GM12878 (cell line): Measurements from ENCODE around the gene DDX23. TPM values are rescaled to one million over a fixed set of nuclear protein-coding genes. Genes with fewer than 3 reads are reported as not detected.

Source experiments
- ATAC-seq: fragments of 200-7000 bp; cut with Tn5 transposase; 3 replicates; pipeline ENCODE4 v1.9.1; 2020; ENCODE audit warnings: mild to moderate bottlenecking, moderate library complexity
- BruUV-seq: library from RNA; stranded (reverse); fragments of 400-500 nt; replicated peaks from 2 replicates; lab custom pipeline; 2021; lab: Mats Ljungman, UMichigan
- CTCF ChIA-PET: fragments of 300-600 bp; sonication (Branson Sonifier 250); formaldehyde crosslinking; extraction: SDS; loops from one replicate; lab custom pipeline; 2021; ENCODE audit warnings: inconsistent platforms; lab: Yijun Ruan, JAX
- POLR2A ChIA-PET: fragments of 350-600 bp; formaldehyde crosslinking; extraction: SDS; loops from one replicate; lab custom pipeline; 2021; ENCODE audit warnings: inconsistent platforms; lab: Charles Lee
- RAD21 ChIA-PET: fragments of 300-600 bp; sonication (Branson Sonifier 250); formaldehyde crosslinking; loops from one replicate; lab custom pipeline; 2023; ENCODE audit warnings: antibody characterized with exemption; ENCODE audit not compliant: unreplicated experiment; lab: Charles Lee
- SMC1A ChIA-PET: fragments of 300-600 bp; sonication (Branson Sonifier 250); formaldehyde crosslinking; loops from one replicate; lab custom pipeline; 2023; ENCODE audit not compliant: unreplicated experiment, uncharacterized antibody; lab: Charles Lee
- DNase-seq: peaks from one replicate; pipeline ENCODE4 v3.0.0-alpha.2; 2011; ENCODE audit warnings: low read depth, low spot score
- FAIRE-seq: peaks from 3 replicates; lab custom pipeline; 2011; peaks lifted over from hg19 to GRCh38; lab: Jason Lieb, UNC
- H2AFZ ChIP-seq: 2 replicates; pipeline ENCODE4 v1.6.0; 2011; ENCODE audit warnings: low read depth, low read length, control low read depth; ENCODE audit not compliant: control insufficient read depth
- H3K27ac ChIP-seq: 2 replicates; pipeline ENCODE4 v1.5.1; 2011; ENCODE audit warnings: control low read depth; ENCODE audit not compliant: control insufficient read depth, insufficient read depth
- H3K27me3 ChIP-seq, 2 experiments: replicated peaks in 1 of 2; 2 replicates each; pipeline versions ENCODE4 v1.6.0 to v1.6.1; 2011; ENCODE audit warnings: low read length in 1 of 2; ENCODE audit not compliant: control insufficient read depth in 2 of 2, insufficient read depth in 2 of 2
- H3K36me3 ChIP-seq, 2 experiments: 2 replicates each; pipeline ENCODE4 v1.5.1; 2011; ENCODE audit warnings: low read length in 1 of 2; ENCODE audit not compliant: control insufficient read depth in 2 of 2, insufficient read depth in 2 of 2
- H3K4me1 ChIP-seq: 2 replicates; pipeline ENCODE4 v1.6.1; 2011; ENCODE audit warnings: mild to moderate bottlenecking, low read length, moderate library complexity, mixed read lengths; ENCODE audit not compliant: control insufficient read depth, insufficient read depth
- H3K4me2 ChIP-seq: 2 replicates; pipeline ENCODE4 v1.6.0; 2011; ENCODE audit warnings: control low read depth; ENCODE audit not compliant: control insufficient read depth, insufficient read depth
- H3K4me3 ChIP-seq: fragments of 200-600 bp; sonication (generic); 2 replicates; pipeline ENCODE4 v1.5.1; 2016
- H3K79me2 ChIP-seq: 2 replicates; pipeline ENCODE4 v1.6.0; 2011; ENCODE audit warnings: low read length; ENCODE audit not compliant: control insufficient read depth, insufficient read depth
- H3K9ac ChIP-seq: 2 replicates; pipeline ENCODE4 v1.8.0; 2011; ENCODE audit warnings: low read length, control low read depth, mixed read lengths; ENCODE audit not compliant: control insufficient read depth, insufficient read depth
- H3K9me3 ChIP-seq: replicated peaks from 3 replicates; pipeline ENCODE4 v1.5.1; 2011; ENCODE audit warnings: mild to moderate bottlenecking, low read length; ENCODE audit not compliant: control insufficient read depth, insufficient read depth
- H4K20me1 ChIP-seq: 2 replicates; pipeline ENCODE4 v1.6.0; 2011; ENCODE audit not compliant: control insufficient read depth, insufficient read depth
- BCL11A ChIP-seq: IDR thresholded peaks from 2 replicates; pipeline ENCODE4 v1.6.1; 2011; ENCODE audit warnings: low read depth, low read length
- CBX3 ChIP-seq: fragments of 200-600 bp; sonication (generic); IDR thresholded peaks from 2 replicates; pipeline ENCODE4 v1.6.1; 2016; ENCODE audit warnings: low read depth, borderline replicate concordance
- CEBPB ChIP-seq, 2 experiments: fragments of 150-350 bp in 1 of 2; IDR thresholded peaks; 2 replicates each; pipeline ENCODE4 v1.6.1; 2012 to 2014; ENCODE audit warnings: low read depth in 2 of 2, low read length in 2 of 2, borderline replicate concordance in 1 of 2, inconsistent platforms in 1 of 2
- CREM ChIP-seq: IDR thresholded peaks from 2 replicates; pipeline ENCODE4 v1.6.1; 2014; ENCODE audit warnings: antibody characterized with exemption, low read depth
- FOXM1 ChIP-seq: IDR thresholded peaks from 2 replicates; pipeline ENCODE4 v1.6.1; 2012; ENCODE audit warnings: low read depth, mild to moderate bottlenecking, inconsistent platforms, low read length, moderate library complexity
- MTA2 ChIP-seq: fragments of 450-650 bp; IDR thresholded peaks from 2 replicates; pipeline ENCODE4 v1.6.1; 2016; ENCODE audit warnings: low read depth, mild to moderate bottlenecking, moderate library complexity
- MYB ChIP-seq: fragments of 150-350 bp; IDR thresholded peaks from 2 replicates; pipeline ENCODE4 v1.6.1; 2014; ENCODE audit warnings: mild to moderate bottlenecking, low read depth, low read length, borderline replicate concordance
- SUPT20H ChIP-seq: IDR thresholded peaks from 2 replicates; pipeline ENCODE4 v1.6.1; 2011; ENCODE audit warnings: low read depth, mild to moderate bottlenecking, low read length, moderate library complexity, borderline replicate concordance; ENCODE audit not compliant: control insufficient read depth
- YBX1 ChIP-seq: fragments of 450-650 bp; IDR thresholded peaks from 2 replicates; pipeline ENCODE4 v1.6.1; 2016; ENCODE audit warnings: antibody characterized with exemption
- WGBS: methylation state at CpG from one replicate; pipeline ENCODE4 v1.1.6; 2016; ENCODE audit warnings: low lambda C conversion rate; ENCODE audit not compliant: insufficient replicate concordance, insufficient coverage; ENCODE audit errors: missing lambda C conversion rate; 5-methylcytosine and 5-hydroxymethylcytosine counted together
- in situ Hi-C: fragments of 300-500 bp; cut with MboI; formaldehyde crosslinking; loops from 9 replicates; pipeline ENCODE4 v1.14.3; 2018; ENCODE audit warnings: mixed read lengths
- intact Hi-C: fragments of 100-400 bp; cut with micrococcal nuclease; formaldehyde crosslinking; loops from one replicate; pipeline ENCODE4 v1.14.2; 2022; ENCODE audit not compliant: unreplicated experiment
- polyA plus RNA-seq, 11 experiments: library from polyadenylated mRNA; depleted of rRNA in 4 of 11; unstranded in 6 of 11; stranded (reverse) in 5 of 11; fragments of >200 nt; fragmentation: Nextera tagmentation in 4 of 11; fragmentation: Illumina TruSeq in 1 of 11; extraction: Ambion mirVana in 4 of 11; extraction: Trizol in 1 of 11; gene quantifications; 1 replicate in 1 of 11; 2 replicates in 10 of 11; pipeline versions ENCODE4 v1.2.1 to v1.2.3, GENCODE V29; 2011 to 2016; ENCODE audit warnings: inconsistent platforms in 2 of 11, missing spikeins in 2 of 11, low read depth in 1 of 11
- total RNA-seq, 4 experiments: library from RNA; depleted of rRNA in 3 of 4; stranded (reverse); fragments of >200 nt in 3 of 4; fragmentation: Illumina TruSeq in 1 of 4; extraction: Trizol in 1 of 4; gene quantifications; 2 replicates each; pipeline versions ENCODE4 v1.2.1 to v1.2.3, GENCODE V29; 2013 to 2021
- TF ChIP-seq, protein P1 (sequence below): fragments of 150-350 bp; IDR thresholded peaks from 2 replicates; pipeline ENCODE4 v1.6.1; 2016; ENCODE audit warnings: low read depth, low read length
- TF ChIP-seq, protein P2 (sequence below): IDR thresholded peaks from 2 replicates; pipeline ENCODE4 v1.6.1; 2011; ENCODE audit warnings: low read depth, mild to moderate bottlenecking, low read length, moderate library complexity, borderline replicate concordance; ENCODE audit errors: extremely low read depth
- TF ChIP-seq, protein P3 (sequence below): fragments of 450-650 bp; formaldehyde crosslinking; IDR thresholded peaks from 2 replicates; pipeline ENCODE4 v1.5.0; 2022; ENCODE audit warnings: mild to moderate bottlenecking, missing genetic modification characterization
- TF ChIP-seq, protein P4 (sequence below): fragments of 450-650 bp; IDR thresholded peaks from 2 replicates; pipeline ENCODE4 v1.6.1; 2014; ENCODE audit warnings: mild to moderate bottlenecking

DDX23 gene
- total and polyA plus RNA-seq, 10 of the 15 experiments (the other 5 are each of a cell fraction or from before 2014, with no cell fraction given) = 25.8 to 107 (median 77.4) TPM

DNA sequence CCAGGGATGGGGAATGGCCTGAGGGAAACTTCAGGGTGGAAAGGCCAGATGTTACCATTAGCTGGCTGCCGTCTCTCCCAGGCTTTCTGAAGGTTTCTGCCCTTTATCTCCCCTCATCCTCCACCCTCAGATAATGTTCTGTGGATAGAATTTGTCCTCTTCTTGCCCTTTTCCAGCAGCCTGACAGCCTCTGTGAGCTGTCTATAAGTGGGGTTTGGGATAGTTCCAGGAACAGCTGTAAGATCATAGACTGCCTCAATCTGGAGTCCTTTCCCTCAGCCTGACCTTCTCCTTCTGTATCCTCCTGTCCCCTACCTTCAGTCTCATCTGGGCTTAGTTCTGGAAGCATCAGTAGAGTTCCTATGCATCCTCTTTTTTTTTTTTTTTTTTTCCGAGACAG lies 16.5 kb upstream of the DDX23 start (continued):
- TF ChIP-seq, protein P1, sequence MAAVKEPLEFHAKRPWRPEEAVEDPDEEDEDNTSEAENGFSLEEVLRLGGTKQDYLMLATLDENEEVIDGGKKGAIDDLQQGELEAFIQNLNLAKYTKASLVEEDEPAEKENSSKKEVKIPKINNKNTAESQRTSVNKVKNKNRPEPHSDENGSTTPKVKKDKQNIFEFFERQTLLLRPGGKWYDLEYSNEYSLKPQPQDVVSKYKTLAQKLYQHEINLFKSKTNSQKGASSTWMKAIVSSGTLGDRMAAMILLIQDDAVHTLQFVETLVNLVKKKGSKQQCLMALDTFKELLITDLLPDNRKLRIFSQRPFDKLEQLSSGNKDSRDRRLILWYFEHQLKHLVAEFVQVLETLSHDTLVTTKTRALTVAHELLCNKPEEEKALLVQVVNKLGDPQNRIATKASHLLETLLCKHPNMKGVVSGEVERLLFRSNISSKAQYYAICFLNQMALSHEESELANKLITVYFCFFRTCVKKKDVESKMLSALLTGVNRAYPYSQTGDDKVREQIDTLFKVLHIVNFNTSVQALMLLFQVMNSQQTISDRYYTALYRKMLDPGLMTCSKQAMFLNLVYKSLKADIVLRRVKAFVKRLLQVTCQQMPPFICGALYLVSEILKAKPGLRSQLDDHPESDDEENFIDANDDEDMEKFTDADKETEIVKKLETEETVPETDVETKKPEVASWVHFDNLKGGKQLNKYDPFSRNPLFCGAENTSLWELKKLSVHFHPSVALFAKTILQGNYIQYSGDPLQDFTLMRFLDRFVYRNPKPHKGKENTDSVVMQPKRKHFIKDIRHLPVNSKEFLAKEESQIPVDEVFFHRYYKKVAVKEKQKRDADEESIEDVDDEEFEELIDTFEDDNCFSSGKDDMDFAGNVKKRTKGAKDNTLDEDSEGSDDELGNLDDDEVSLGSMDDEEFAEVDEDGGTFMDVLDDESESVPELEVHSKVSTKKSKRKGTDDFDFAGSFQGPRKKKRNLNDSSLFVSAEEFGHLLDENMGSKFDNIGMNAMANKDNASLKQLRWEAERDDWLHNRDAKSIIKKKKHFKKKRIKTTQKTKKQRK = no peak
- TF ChIP-seq, protein P2, sequence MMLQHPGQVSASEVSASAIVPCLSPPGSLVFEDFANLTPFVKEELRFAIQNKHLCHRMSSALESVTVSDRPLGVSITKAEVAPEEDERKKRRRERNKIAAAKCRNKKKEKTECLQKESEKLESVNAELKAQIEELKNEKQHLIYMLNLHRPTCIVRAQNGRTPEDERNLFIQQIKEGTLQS = no peak
- TF ChIP-seq MTA2 (no peak), CBX3 (no peak)
- TF ChIP-seq, all 136 proteins: peak for 0

DNA sequence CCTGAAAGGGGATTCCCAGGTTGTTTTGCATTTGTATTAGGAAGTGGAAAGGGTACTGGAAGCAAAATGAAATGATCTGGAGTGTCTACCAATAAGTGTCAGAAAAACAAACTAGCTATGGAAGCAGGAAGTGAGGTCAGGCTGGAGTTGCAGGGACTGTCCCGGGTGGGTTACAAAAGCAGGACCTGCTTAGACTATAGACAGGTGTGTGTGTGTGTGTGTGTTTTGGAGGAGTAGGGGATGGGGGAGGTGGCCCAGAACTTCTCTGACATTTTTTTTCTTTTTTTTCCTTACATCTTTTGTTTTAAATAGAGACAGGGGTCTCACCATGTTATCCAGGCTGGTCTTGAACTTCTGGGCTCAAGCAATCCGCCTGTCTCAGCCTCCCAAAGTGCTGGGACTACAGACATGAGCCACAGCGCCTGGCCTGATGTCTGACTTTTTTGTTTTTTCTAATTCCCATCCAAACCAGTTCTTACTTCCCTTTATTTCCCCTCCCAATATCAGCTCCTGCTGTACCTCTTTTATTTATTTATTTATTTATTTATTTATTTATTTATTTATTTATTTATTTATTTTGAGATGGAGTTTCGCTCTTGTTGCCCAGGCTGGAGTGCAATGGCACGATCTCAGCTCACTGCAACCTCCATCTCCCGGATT lies 14.2 kb upstream of the DDX23 start:
- in situ Hi-C loops (no loop called here), intact Hi-C loops (no loop called here)
- H3K4me1 ChIP-seq = peaks cover 12% of the 10 kb centered on the region
- no peaks in the 10 kb centered on the region for H3K27me3 ChIP-seq
- H3K36me3 ChIP-seq = peaks cover 0 to 3% of the 10 kb centered on the region in 2 experiments; a peak in 1 of 4 replicates
- peak overlapping the region; percentile 84 for H2AFZ ChIP-seq
- BruUV-seq = no TSS peak
- H3K79me2 ChIP-seq = peaks cover 6% of the 10 kb centered on the region
- no peak; the same call in 1 of the 3 replicates for ATAC-seq
- FAIRE-seq = no peak
- DNase-seq = no peak
- CTCF ChIA-PET = interaction anchor here (0.8 to 9.9 kb wide), 14 partner anchors 11 to 177 kb away, joined by 3 to 135 read pairs (median 4); partner anchors contain the start of genes DDX23 and FKBP11
- H3K27ac ChIP-seq = peak overlapping the region; percentile 7
- POLR2A ChIA-PET = interaction anchor here (0.6 to 5.0 kb wide), 14 partner anchors 8 to 285 kb away, joined by 3 to 52 read pairs (median 6); partner anchors contain the start of genes ARF3 and DDX23
- H3K9me3 ChIP-seq = no peaks in the 10 kb centered on the region
- 0 out of 2 replicates have a peak overlapping the region, but pooled peaks have one; percentile 4 for H3K9ac ChIP-seq
- SMC1A ChIA-PET = interaction anchor here (0.9 to 10.6 kb wide), 6 partner anchors 10 to 103 kb away, joined by 3 to 79 read pairs (median 8); partner anchors contain the start of genes ARF3 and DDX23
- WGBS = 62% methylated on average over 6 of the region's 6 CpGs
- peak overlapping the region; percentile 99 for H3K4me2 ChIP-seq
- peak overlapping the region; percentile 79; the same call in 1 of the 2 replicates for H3K4me3 ChIP-seq
- H4K20me1 ChIP-seq = no peaks in the 10 kb centered on the region
- RAD21 ChIA-PET = interaction anchor here (0.7 to 3.4 kb wide), 6 partner anchors 13 to 87 kb away, joined by 4 to 42 read pairs (median 8); partner anchors contain the start of genes DDX23 and FKBP11
- TF ChIP-seq, protein P3, sequence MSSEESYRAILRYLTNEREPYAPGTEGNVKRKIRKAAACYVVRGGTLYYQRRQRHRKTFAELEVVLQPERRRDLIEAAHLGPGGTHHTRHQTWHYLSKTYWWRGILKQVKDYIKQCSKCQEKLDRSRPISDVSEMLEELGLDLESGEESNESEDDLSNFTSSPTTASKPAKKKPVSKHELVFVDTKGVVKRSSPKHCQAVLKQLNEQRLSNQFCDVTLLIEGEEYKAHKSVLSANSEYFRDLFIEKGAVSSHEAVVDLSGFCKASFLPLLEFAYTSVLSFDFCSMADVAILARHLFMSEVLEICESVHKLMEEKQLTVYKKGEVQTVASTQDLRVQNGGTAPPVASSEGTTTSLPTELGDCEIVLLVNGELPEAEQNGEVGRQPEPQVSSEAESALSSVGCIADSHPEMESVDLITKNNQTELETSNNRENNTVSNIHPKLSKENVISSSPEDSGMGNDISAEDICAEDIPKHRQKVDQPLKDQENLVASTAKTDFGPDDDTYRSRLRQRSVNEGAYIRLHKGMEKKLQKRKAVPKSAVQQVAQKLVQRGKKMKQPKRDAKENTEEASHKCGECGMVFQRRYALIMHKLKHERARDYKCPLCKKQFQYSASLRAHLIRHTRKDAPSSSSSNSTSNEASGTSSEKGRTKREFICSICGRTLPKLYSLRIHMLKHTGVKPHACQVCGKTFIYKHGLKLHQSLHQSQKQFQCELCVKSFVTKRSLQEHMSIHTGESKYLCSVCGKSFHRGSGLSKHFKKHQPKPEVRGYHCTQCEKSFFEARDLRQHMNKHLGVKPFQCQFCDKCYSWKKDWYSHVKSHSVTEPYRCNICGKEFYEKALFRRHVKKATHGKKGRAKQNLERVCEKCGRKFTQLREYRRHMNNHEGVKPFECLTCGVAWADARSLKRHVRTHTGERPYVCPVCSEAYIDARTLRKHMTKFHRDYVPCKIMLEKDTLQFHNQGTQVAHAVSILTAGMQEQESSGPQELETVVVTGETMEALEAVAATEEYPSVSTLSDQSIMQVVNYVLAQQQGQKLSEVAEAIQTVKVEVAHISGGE (CRISPR knock-in tag) = peak; percentile 70
- no peak for TF ChIP-seq CEBPB (IDR thresholded peaks at IDR 0.05; ENCODE audit: borderline replicate concordance in 1 of 2, low read depth in 2 of 2, low read length in 2 of 2)
- TF ChIP-seq, protein P4, sequence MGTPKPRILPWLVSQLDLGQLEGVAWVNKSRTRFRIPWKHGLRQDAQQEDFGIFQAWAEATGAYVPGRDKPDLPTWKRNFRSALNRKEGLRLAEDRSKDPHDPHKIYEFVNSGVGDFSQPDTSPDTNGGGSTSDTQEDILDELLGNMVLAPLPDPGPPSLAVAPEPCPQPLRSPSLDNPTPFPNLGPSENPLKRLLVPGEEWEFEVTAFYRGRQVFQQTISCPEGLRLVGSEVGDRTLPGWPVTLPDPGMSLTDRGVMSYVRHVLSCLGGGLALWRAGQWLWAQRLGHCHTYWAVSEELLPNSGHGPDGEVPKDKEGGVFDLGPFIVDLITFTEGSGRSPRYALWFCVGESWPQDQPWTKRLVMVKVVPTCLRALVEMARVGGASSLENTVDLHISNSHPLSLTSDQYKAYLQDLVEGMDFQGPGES = no peak
- no peak for TF ChIP-seq YBX1
- TF ChIP-seq FOXM1 = no peak
- TF ChIP-seq CREM = no peak
- TF ChIP-seq MYB = no peak
- no peak for TF ChIP-seq BCL11A
- no peak for TF ChIP-seq SUPT20H
